ENCODE data around the gene FTH1.
"Not testable (repeated sequence)": the region's sequence is repeated elsewhere in the genome, so short reads cannot be mapped to it uniquely, and the experiment has no call there.

FTH1 gene

GRCh38 chr11:61963282-61964057 lies 4.0 kb downstream of the FTH1 start:
- DNase-seq: no peak

GRCh38 chr11:61963016-61963281 lies 4.5 kb downstream of the FTH1 start:
- no peak for DNase-seq

GRCh38 chr11:61962213-61963015 lies 5.0 kb downstream of the FTH1 start:
- DNase-seq: no peak

- DNase-seq: no peak
These were observed 5.7 kb downstream of the FTH1 start for GRCh38 chr11:61961570-61962212.

- DNase-seq: no peak
These were observed 6.9 kb downstream of the FTH1 start for GRCh38 chr11:61960532-61960931.

GRCh38 chr11:61959678-61960077 lies 7.8 kb downstream of the FTH1 start:
- DNase-seq: no peak

GRCh38 chr11:61959114-61959513 lies 8.3 kb downstream of the FTH1 start:
- DNase-seq: no peak

- no peak for DNase-seq
These were observed 8.8 kb downstream of the FTH1 start for GRCh38 chr11:61958590-61958989.

GRCh38 chr11:61957021-61957770 lies 10.2 kb downstream of the FTH1 start:
- no peak for DNase-seq

GRCh38 chr11:61956191-61957020 lies 11.0 kb downstream of the FTH1 start:
- no peak for DNase-seq

GRCh38 chr11:61955422-61956135 lies 11.9 kb downstream of the FTH1 start:
- no peak for DNase-seq

GRCh38 chr11:61954851-61955421 lies 12.5 kb downstream of the FTH1 start:
- DNase-seq: no peak

- DNase-seq: no peak
These were observed 13.2 kb downstream of the FTH1 start for GRCh38 chr11:61954106-61954850.

- DNase-seq: not testable (repeated sequence)
These were observed 13.8 kb downstream of the FTH1 start for GRCh38 chr11:61953632-61954031.

GRCh38 chr11:61952882-61953281 lies 14.6 kb downstream of the FTH1 start:
- no peak for DNase-seq

- DNase-seq: no peak
These were observed 15.8 kb downstream of the FTH1 start for GRCh38 chr11:61951484-61952135.

- DNase-seq: no peak
These were observed 17.3 kb downstream of the FTH1 start, which contains the start of gene BEST1 for GRCh38 chr11:61950035-61950547. TSS of gene BEST1 (plus strand) at chr11:61950351. CDS start at chr11:61951807, 1,456 bp downstream.

GRCh38 chr11:61949169-61950034 lies 18.0 kb downstream of the FTH1 start:
- DNase-seq: peak; percentile 90

- no peak for DNase-seq
These were observed 18.9 kb downstream of the FTH1 start for GRCh38 chr11:61948505-61948904.
